ENCODE results near the gene VPS13D.

DNA sequence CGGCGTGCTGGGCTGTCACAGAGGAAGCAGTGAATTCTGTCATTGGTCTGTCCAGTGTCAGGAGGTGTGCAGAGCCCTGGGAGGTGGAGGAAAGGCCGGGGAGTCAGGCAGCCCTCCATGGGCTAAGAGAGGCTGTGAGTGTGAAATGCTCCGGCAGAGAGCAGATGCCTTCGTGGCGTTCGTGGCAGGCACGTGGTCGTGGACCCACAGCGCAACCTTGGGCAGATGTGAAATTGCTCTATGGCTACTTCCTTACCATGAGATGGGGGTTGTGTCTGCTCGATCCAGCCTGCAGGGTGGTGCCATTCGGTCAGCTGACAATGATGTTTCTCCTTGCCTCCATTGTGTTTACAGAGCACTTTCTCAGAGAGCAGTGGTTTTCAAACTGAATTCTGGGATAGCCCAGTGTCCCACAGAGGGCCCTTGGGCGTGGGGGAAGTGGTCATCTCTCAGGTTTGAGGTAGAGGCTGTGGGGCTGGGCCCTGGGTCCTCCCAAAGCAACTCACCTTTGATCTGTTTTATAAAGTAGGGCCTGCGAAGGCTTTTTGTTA, 35.1 kb upstream of the VPS13D start:
- TF ChIP-seq, protein P1, sequence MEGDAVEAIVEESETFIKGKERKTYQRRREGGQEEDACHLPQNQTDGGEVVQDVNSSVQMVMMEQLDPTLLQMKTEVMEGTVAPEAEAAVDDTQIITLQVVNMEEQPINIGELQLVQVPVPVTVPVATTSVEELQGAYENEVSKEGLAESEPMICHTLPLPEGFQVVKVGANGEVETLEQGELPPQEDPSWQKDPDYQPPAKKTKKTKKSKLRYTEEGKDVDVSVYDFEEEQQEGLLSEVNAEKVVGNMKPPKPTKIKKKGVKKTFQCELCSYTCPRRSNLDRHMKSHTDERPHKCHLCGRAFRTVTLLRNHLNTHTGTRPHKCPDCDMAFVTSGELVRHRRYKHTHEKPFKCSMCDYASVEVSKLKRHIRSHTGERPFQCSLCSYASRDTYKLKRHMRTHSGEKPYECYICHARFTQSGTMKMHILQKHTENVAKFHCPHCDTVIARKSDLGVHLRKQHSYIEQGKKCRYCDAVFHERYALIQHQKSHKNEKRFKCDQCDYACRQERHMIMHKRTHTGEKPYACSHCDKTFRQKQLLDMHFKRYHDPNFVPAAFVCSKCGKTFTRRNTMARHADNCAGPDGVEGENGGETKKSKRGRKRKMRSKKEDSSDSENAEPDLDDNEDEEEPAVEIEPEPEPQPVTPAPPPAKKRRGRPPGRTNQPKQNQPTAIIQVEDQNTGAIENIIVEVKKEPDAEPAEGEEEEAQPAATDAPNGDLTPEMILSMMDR (IDR thresholded peaks at IDR 0.05) = no peak
- TF ChIP-seq POLR2A (IDR thresholded peaks at IDR 0.05) = no peak

Measured in testis (tissue), 2 donors.